DMS153 (cell line): ENCODE data around the gene ATP6V1D.
"Not testable (repeated sequence)": the region's sequence is repeated elsewhere in the genome, so short reads cannot be mapped to it uniquely, and the experiment has no call there.

Source experiments
- DNase-seq: peaks from one replicate; lab custom pipeline; 2025; lab: John Stamatoyannopoulos, UW

ATP6V1D gene

GRCh38 chr14:67359775-67360469 is at the start of gene ATP6V1D, which contains the start of gene EIF2S1:
Gene ATP6V1D (minus strand): TSS chr14:67359804. CDS start chr14:67359698, 106 bp downstream.
Gene EIF2S1 (plus strand): TSS chr14:67360328. CDS start chr14:67364768, 4,440 bp downstream.
- DNase-seq = peak; percentile 98

- DNase-seq = not testable (repeated sequence)
Observed at GRCh38 chr14:67408122-67408801, 48.7 kb upstream of the ATP6V1D start.

- DNase-seq = no peak
Observed at GRCh38 chr14:67405771-67406170, 46.2 kb upstream of the ATP6V1D start.

- DNase-seq = no peak
Observed at GRCh38 chr14:67400434-67400833, 40.8 kb upstream of the ATP6V1D start.

GRCh38 chr14:67397536-67397935 is 37.9 kb upstream of the ATP6V1D start:
- DNase-seq = no peak

- no peak for DNase-seq
Observed at GRCh38 chr14:67396381-67396970, 36.9 kb upstream of the ATP6V1D start.

GRCh38 chr14:67395876-67396189 is 36.2 kb upstream of the ATP6V1D start:
- no peak for DNase-seq

GRCh38 chr14:67395086-67395875 is 35.7 kb upstream of the ATP6V1D start:
- no peak for DNase-seq

GRCh38 chr14:67393689-67394088 is 34.1 kb upstream of the ATP6V1D start:
- no peak for DNase-seq

- no peak for DNase-seq
Observed at GRCh38 chr14:67392800-67393199, 33.2 kb upstream of the ATP6V1D start.

- no peak for DNase-seq
Observed at GRCh38 chr14:67392123-67392522, 32.5 kb upstream of the ATP6V1D start.

- no peak for DNase-seq
Observed at GRCh38 chr14:67391268-67391667, 31.7 kb upstream of the ATP6V1D start.

GRCh38 chr14:67389811-67390534 is 30.4 kb upstream of the ATP6V1D start:
- no peak for DNase-seq

GRCh38 chr14:67389275-67389674 is 29.7 kb upstream of the ATP6V1D start:
- DNase-seq = no peak

GRCh38 chr14:67387195-67387594 is 27.6 kb upstream of the ATP6V1D start:
- DNase-seq = no peak

GRCh38 chr14:67385618-67386017 is 26.0 kb upstream of the ATP6V1D start:
- no peak for DNase-seq

- DNase-seq = no peak
Observed at GRCh38 chr14:67385120-67385519, 25.5 kb upstream of the ATP6V1D start.

GRCh38 chr14:67377916-67378315 is 18.3 kb upstream of the ATP6V1D start:
- no peak for DNase-seq

GRCh38 chr14:67373347-67373746 is 13.7 kb upstream of the ATP6V1D start:
- no peak for DNase-seq

- DNase-seq = no peak
Observed at GRCh38 chr14:67372833-67373232, 13.2 kb upstream of the ATP6V1D start.

GRCh38 chr14:67371247-67372148 is 11.9 kb upstream of the ATP6V1D start:
- no peak for DNase-seq
